ENCODE measurements around the gene CEP112. TPM values are rescaled to one million over a fixed set of nuclear protein-coding genes. Genes with fewer than 3 reads are reported as not detected.

CEP112 gene
- total RNA-seq, 1 donor from 2014 or later: 26.3 TPM

GRCh38 chr17:65679165-65679845, 512.6 kb downstream of the CEP112 start:
- Mint-ChIP-seq H3K4me3 (ENCODE audit: unreplicated experiment) (no peak overlapping the region), H3K36me3 (ENCODE audit: low read depth, unreplicated experiment) (peaks cover 9% of the 10 kb centered on the region), H3K9me3 (ENCODE audit: unreplicated experiment) (no peaks in the 10 kb centered on the region), H3K27me3 (ENCODE audit: unreplicated experiment) (peaks cover 2% of the 10 kb centered on the region), H3K27ac (ENCODE audit: unreplicated experiment) (no peak overlapping the region), H3K4me1 (ENCODE audit: unreplicated experiment) (no peaks in the 10 kb centered on the region)
- no peak for TF ChIP-seq CTCF (IDR thresholded peaks at IDR 0.05; ENCODE audit: unreplicated experiment)
- no peak for DNase-seq (ENCODE audit: low spot score)

GRCh38 chr17:65678546-65678945, 513.4 kb downstream of the CEP112 start:
- Mint-ChIP-seq H3K9me3 (ENCODE audit: unreplicated experiment) (no peaks in the 10 kb centered on the region), H3K4me3 (ENCODE audit: unreplicated experiment) (no peak overlapping the region), H3K27me3 (ENCODE audit: unreplicated experiment) (peaks cover 2% of the 10 kb centered on the region), H3K27ac (ENCODE audit: unreplicated experiment) (no peak overlapping the region), H3K4me1 (ENCODE audit: unreplicated experiment) (no peaks in the 10 kb centered on the region), H3K36me3 (ENCODE audit: low read depth, unreplicated experiment) (peaks cover 5% of the 10 kb centered on the region)
- TF ChIP-seq CTCF (IDR thresholded peaks at IDR 0.05; ENCODE audit: unreplicated experiment): no peak
- DNase-seq (ENCODE audit: low spot score): no peak

DNA sequence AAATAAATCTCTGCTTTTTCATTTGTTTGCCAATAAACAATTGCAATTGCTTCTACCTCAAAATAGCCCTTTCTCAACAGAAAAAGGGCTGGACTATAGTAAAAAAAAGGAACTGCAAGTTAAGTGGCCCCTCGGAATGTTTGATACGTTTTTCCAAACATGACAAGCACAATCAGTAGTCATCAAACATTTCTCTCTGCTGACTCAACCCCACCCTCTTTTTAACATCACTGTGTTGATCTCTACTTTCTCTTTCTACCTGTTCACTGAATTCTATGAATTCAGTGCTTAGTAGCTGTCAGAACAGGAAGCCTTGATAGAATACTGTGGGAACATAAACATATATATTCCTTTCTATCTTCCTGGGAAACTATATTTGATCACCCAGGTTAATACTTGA, 514.0 kb downstream of the CEP112 start:
- TF ChIP-seq CTCF (IDR thresholded peaks at IDR 0.05; ENCODE audit: unreplicated experiment): no peak
- H3K27ac Mint-ChIP-seq (ENCODE audit: unreplicated experiment): no peak overlapping the region
- peaks cover 5% of the 10 kb centered on the region for H3K36me3 Mint-ChIP-seq (ENCODE audit: low read depth, unreplicated experiment)
- no peaks in the 10 kb centered on the region for H3K9me3 Mint-ChIP-seq (ENCODE audit: unreplicated experiment)
- no peak overlapping the region for H3K4me3 Mint-ChIP-seq (ENCODE audit: unreplicated experiment)
- H3K4me1 Mint-ChIP-seq (ENCODE audit: unreplicated experiment): no peaks in the 10 kb centered on the region
- H3K27me3 Mint-ChIP-seq (ENCODE audit: unreplicated experiment): peaks cover 2% of the 10 kb centered on the region
- DNase-seq (ENCODE audit: low spot score): no peak

- H3K36me3 Mint-ChIP-seq (ENCODE audit: low read depth, unreplicated experiment): no peaks in the 10 kb centered on the region
- H3K4me1 Mint-ChIP-seq (ENCODE audit: unreplicated experiment): no peaks in the 10 kb centered on the region
- DNase-seq (ENCODE audit: low spot score): no peak
These were observed 517.5 kb downstream of the CEP112 start for GRCh38 chr17:65674246-65675045.

More at GRCh38 chr17:65674246-65675045, 517.5 kb downstream of the CEP112 start:
- Mint-ChIP-seq H3K27ac (ENCODE audit: unreplicated experiment) (no peak overlapping the region), H3K9me3 (ENCODE audit: unreplicated experiment) (no peaks in the 10 kb centered on the region), H3K27me3 (ENCODE audit: unreplicated experiment) (peaks cover under 1% of the 10 kb centered on the region), H3K4me3 (ENCODE audit: unreplicated experiment) (no peak overlapping the region)
- TF ChIP-seq CTCF (IDR thresholded peaks at IDR 0.05; ENCODE audit: unreplicated experiment): no peak
